ENCODE data around the gene ATAD3B. TPM values are rescaled to one million over a fixed set of nuclear protein-coding genes. Genes with fewer than 3 reads are reported as not detected.

Gene ATAD3B
- total and polyA plus RNA-seq, 2 donors (not counting 3 experiments of a cell fraction or from before 2014, with no cell fraction given) = 20.5 to 48.2 TPM

- no peaks in the 10 kb centered on the region for H3K9me3 ChIP-seq (replicated peaks; ENCODE audit: control insufficient read depth, insufficient read depth, low read length)
- no TSS peak for BruUV-seq (replicated peaks)
- H3K4me2 ChIP-seq (ENCODE audit: insufficient read depth, low read length) = no peak overlapping the region
- H3K79me2 ChIP-seq (ENCODE audit: control insufficient read depth, insufficient read depth, low read length) = no peaks in the 10 kb centered on the region
- no peak overlapping the region for H3K9ac ChIP-seq (replicated peaks; ENCODE audit: extremely low read depth, insufficient read depth, low read length)
- H3K9me1 ChIP-seq (replicated peaks; ENCODE audit: control insufficient read depth, extremely low read depth, insufficient read depth, low read length) = no peaks in the 10 kb centered on the region
- dilution Hi-C loops (cut with MboI; ENCODE audit: extremely low pct_ligation_motif_present, low sequenced_read_pairs) (no loop called here), intact Hi-C loops (cut with micrococcal nuclease) (no loop called here)
- no peak for DNase-seq (ENCODE audit: low read depth, low spot score)
- TF ChIP-seq POLR2AphosphoS5 (IDR thresholded peaks at IDR 0.05; ENCODE audit: insufficient read depth, low read depth, low read length) (no peak), POLR2A (IDR thresholded peaks at IDR 0.05; ENCODE audit: low read depth, low read length) (no peak), JUN (IDR thresholded peaks at IDR 0.05; ENCODE audit: borderline replicate concordance, insufficient read depth, insufficient read length, low read depth) (no peak), CTCF (IDR thresholded peaks at IDR 0.05; ENCODE audit: extremely low read depth in 1 of 2, insufficient read depth in 1 of 2, low read depth in 1 of 2, low read length in 2 of 2) (no peak)
- no peaks in the 10 kb centered on the region for H3K27me3 ChIP-seq (ENCODE audit: control insufficient read depth in 2 of 2, insufficient read depth in 2 of 2, low read length in 2 of 2)
- peaks cover 7% of the 10 kb centered on the region for H3K4me1 ChIP-seq (ENCODE audit: control insufficient read depth, extremely low read depth, insufficient read depth, low read length)
- no peak overlapping the region for H2AFZ ChIP-seq (ENCODE audit: low read depth, low read length)
- POLR2A ChIA-PET = no interaction called here
- no peaks in the 10 kb centered on the region for H4K20me1 ChIP-seq (replicated peaks; ENCODE audit: control insufficient read depth, extremely low read depth, insufficient read depth, low read length)
- H3K27ac ChIP-seq (ENCODE audit: insufficient read depth, low read depth, low read length) = no peak overlapping the region
- no peak overlapping the region for H3K4me3 ChIP-seq (replicated peaks in 1 of 3; ENCODE audit: insufficient read depth in 1 of 3, low read depth in 1 of 3, low read length in 3 of 3)
- H3K36me3 ChIP-seq (ENCODE audit: control insufficient read depth in 2 of 2, extremely low read depth in 1 of 2, insufficient read depth in 2 of 2, low read length in 2 of 2) = no peaks in the 10 kb centered on the region
- no peak for FAIRE-seq
- CTCF ChIA-PET = interaction anchor here (2.9 kb wide), 1 partner anchor 16 kb away, joined by 8 read pairs; no protein-coding TSS in a partner anchor
These were observed 46.2 kb upstream of the ATAD3B start for GRCh38 chr1:1425426-1425752.

- Histone ChIP-seq H3K9me1 (replicated peaks; ENCODE audit: control insufficient read depth, extremely low read depth, insufficient read depth, low read length) (no peaks in the 10 kb centered on the region), H3K27me3 (ENCODE audit: control insufficient read depth in 2 of 2, insufficient read depth in 2 of 2, low read length in 2 of 2) (no peaks in the 10 kb centered on the region), H3K4me1 (ENCODE audit: control insufficient read depth, extremely low read depth, insufficient read depth, low read length) (peaks cover 10% of the 10 kb centered on the region), H4K20me1 (replicated peaks; ENCODE audit: control insufficient read depth, extremely low read depth, insufficient read depth, low read length) (no peaks in the 10 kb centered on the region), H3K36me3 (ENCODE audit: control insufficient read depth in 2 of 2, extremely low read depth in 1 of 2, insufficient read depth in 2 of 2, low read length in 2 of 2) (no peaks in the 10 kb centered on the region), H3K27ac (ENCODE audit: insufficient read depth, low read depth, low read length) (no peak overlapping the region), H3K79me2 (ENCODE audit: control insufficient read depth, insufficient read depth, low read length) (no peaks in the 10 kb centered on the region), H3K9ac (replicated peaks; ENCODE audit: extremely low read depth, insufficient read depth, low read length) (no peak overlapping the region), H3K4me2 (ENCODE audit: insufficient read depth, low read length) (no peak overlapping the region), H3K4me3 (replicated peaks in 1 of 3; ENCODE audit: insufficient read depth in 1 of 3, low read depth in 1 of 3, low read length in 3 of 3) (no peak overlapping the region), H3K9me3 (replicated peaks; ENCODE audit: control insufficient read depth, insufficient read depth, low read length) (no peaks in the 10 kb centered on the region), H2AFZ (ENCODE audit: low read depth, low read length) (no peak overlapping the region)
- no peak for DNase-seq (ENCODE audit: low read depth, low spot score)
- POLR2A ChIA-PET = no interaction called here
- no peak for FAIRE-seq
- CTCF ChIA-PET = interaction anchor here (2.9 kb wide), 1 partner anchor 15 kb away, joined by 8 read pairs; no protein-coding TSS in a partner anchor
- dilution Hi-C loops (cut with MboI; ENCODE audit: extremely low pct_ligation_motif_present, low sequenced_read_pairs) (no loop called here), intact Hi-C loops (cut with micrococcal nuclease) (no loop called here)
- BruUV-seq (replicated peaks) = no TSS peak
- no peak for TF ChIP-seq POLR2AphosphoS5 (IDR thresholded peaks at IDR 0.05; ENCODE audit: insufficient read depth, low read depth, low read length)
- TF ChIP-seq GATA2 (IDR thresholded peaks at IDR 0.05; ENCODE audit: insufficient read depth, insufficient read length, low read depth, low read length) = no peak
- no peak for TF ChIP-seq CTCF (IDR thresholded peaks at IDR 0.05; ENCODE audit: extremely low read depth in 1 of 2, insufficient read depth in 1 of 2, low read depth in 1 of 2, low read length in 2 of 2)
- TF ChIP-seq JUN (IDR thresholded peaks at IDR 0.05; ENCODE audit: borderline replicate concordance, insufficient read depth, insufficient read length, low read depth) = no peak
- no peak for TF ChIP-seq EZH2 (IDR thresholded peaks at IDR 0.05; ENCODE audit: borderline replicate concordance, low read depth, low read length, severe bottlenecking)
- no peak for TF ChIP-seq FOS (IDR thresholded peaks at IDR 0.05; ENCODE audit: borderline replicate concordance, insufficient read depth, low read length)
- no peak for TF ChIP-seq MAX (IDR thresholded peaks at IDR 0.05; ENCODE audit: insufficient read depth, insufficient read length)
- no peak for TF ChIP-seq MYC (IDR thresholded peaks at IDR 0.05; ENCODE audit: low read depth, low read length)
- no peak for TF ChIP-seq POLR2A (IDR thresholded peaks at IDR 0.05; ENCODE audit: low read depth, low read length)
These were observed 45.6 kb upstream of the ATAD3B start for GRCh38 chr1:1425753-1426495.
